Measurements from ENCODE around the gene CDK16. TPM values are rescaled to one million over a fixed set of nuclear protein-coding genes. Genes with fewer than 3 reads are reported as not detected.

The CDK16 gene
- total and polyA plus RNA-seq, 2 of the 13 experiments (the other 11 are each of a cell fraction or from before 2014, with no cell fraction given), result 64.5 to 225 TPM

DNA sequence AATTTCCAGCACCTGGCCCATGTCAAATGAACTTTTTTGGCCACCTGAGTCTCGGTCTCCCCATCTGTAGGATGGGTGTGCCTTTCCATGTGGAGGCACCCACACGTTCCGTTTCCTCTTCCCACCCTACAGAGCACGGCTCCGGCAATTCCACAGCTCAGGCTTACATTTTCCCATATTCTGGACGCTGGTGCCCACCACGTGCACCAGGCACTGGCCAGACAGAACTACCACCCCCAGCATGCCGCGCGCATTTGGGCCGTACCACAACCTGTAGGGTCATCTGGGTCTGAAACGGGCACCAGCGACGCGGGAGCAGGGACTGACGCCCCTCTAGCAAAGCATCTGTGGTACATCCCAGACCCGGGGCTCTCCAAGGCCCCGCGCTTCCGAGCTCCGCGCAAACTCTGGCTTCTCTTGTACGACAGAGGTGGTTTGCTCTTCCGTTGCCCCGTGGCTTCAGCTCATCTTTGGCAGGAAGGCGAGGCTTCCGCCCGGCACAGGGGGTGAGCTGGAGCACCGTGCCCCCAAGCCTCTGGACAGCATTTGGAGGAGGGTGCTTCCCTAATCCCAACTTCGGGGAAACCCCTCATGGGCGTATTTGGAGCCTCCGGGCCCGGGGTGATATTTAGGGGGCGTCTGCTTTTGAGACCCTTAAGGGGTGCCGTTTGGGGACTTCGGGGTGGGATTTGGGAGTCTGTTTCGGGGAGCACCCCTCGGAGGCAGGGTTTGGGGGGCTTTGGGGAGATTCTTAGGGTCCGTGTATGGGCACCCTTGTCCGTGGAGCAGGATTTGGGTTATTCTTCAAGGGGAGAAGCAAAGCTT is 27.8 kb upstream of the CDK16 start (continued):
- TF ChIP-seq, protein P1, sequence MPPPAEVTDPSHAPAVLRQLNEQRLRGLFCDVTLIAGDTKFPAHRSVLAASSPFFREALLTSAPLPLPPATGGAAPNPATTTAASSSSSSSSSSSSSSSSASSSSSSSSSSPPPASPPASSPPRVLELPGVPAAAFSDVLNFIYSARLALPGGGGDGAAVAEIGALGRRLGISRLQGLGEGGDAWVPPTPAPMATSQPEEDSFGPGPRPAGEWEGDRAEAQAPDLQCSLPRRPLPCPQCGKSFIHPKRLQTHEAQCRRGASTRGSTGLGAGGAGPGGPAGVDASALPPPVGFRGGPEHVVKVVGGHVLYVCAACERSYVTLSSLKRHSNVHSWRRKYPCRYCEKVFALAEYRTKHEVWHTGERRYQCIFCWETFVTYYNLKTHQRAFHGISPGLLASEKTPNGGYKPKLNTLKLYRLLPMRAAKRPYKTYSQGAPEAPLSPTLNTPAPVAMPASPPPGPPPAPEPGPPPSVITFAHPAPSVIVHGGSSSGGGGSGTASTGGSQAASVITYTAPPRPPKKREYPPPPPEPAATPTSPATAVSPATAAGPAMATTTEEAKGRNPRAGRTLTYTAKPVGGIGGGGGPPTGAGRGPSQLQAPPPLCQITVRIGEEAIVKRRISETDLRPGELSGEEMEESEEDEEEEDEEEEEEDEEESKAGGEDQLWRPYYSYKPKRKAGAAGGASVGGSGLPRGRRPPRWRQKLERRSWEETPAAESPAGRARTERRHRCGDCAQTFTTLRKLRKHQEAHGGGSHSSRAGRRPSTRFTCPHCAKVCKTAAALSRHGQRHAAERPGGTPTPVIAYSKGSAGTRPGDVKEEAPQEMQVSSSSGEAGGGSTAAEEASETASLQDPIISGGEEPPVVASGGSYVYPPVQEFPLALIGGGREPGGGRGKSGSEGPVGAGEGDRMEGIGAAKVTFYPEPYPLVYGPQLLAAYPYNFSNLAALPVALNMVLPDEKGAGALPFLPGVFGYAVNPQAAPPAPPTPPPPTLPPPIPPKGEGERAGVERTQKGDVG (CRISPR knock-in tag; IDR thresholded peaks at IDR 0.05; ENCODE audit: borderline replicate concordance), result no peak
- TF ChIP-seq FOXJ3 (CRISPR knock-in tag; IDR thresholded peaks at IDR 0.05; ENCODE audit: borderline replicate concordance), result no peak
- peak; percentile 29; the same call in 1 of the 2 replicates for TF ChIP-seq ATF7 (IDR thresholded peaks at IDR 0.05)
- no peak for TF ChIP-seq ATF7 (CRISPR knock-in tag; IDR thresholded peaks at IDR 0.05)
- peak; percentile 41; the same call in 1 of the 2 replicates for TF ChIP-seq MTA1 (CRISPR knock-in tag; IDR thresholded peaks at IDR 0.05; ENCODE audit: borderline replicate concordance)
- TF ChIP-seq, protein P2, sequence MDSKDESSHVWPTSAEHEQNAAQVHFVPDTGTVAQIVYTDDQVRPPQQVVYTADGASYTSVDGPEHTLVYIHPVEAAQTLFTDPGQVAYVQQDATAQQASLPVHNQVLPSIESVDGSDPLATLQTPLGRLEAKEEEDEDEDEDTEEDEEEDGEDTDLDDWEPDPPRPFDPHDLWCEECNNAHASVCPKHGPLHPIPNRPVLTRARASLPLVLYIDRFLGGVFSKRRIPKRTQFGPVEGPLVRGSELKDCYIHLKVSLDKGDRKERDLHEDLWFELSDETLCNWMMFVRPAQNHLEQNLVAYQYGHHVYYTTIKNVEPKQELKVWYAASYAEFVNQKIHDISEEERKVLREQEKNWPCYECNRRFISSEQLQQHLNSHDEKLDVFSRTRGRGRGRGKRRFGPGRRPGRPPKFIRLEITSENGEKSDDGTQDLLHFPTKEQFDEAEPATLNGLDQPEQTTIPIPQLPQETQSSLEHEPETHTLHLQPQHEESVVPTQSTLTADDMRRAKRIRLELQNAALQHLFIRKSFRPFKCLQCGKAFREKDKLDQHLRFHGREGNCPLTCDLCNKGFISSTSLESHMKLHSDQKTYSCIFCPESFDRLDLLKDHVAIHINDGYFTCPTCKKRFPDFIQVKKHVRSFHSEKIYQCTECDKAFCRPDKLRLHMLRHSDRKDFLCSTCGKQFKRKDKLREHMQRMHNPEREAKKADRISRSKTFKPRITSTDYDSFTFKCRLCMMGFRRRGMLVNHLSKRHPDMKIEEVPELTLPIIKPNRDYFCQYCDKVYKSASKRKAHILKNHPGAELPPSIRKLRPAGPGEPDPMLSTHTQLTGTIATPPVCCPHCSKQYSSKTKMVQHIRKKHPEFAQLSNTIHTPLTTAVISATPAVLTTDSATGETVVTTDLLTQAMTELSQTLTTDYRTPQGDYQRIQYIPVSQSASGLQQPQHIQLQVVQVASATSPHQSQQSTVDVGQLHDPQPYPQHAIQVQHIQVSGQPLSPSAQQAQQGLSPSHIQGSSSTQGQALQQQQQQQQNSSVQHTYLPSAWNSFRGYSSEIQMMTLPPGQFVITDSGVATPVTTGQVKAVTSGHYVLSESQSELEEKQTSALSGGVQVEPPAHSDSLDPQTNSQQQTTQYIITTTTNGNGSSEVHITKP (CRISPR knock-in tag; IDR thresholded peaks at IDR 0.05; ENCODE audit: low read depth), result peak; percentile 100
- no peak for TF ChIP-seq ZSCAN31 (CRISPR knock-in tag; IDR thresholded peaks at IDR 0.05; ENCODE audit: low read depth)
- TF ChIP-seq KAT8 (CRISPR knock-in tag; IDR thresholded peaks at IDR 0.05), result peak; percentile 71
- TF ChIP-seq, protein P3, sequence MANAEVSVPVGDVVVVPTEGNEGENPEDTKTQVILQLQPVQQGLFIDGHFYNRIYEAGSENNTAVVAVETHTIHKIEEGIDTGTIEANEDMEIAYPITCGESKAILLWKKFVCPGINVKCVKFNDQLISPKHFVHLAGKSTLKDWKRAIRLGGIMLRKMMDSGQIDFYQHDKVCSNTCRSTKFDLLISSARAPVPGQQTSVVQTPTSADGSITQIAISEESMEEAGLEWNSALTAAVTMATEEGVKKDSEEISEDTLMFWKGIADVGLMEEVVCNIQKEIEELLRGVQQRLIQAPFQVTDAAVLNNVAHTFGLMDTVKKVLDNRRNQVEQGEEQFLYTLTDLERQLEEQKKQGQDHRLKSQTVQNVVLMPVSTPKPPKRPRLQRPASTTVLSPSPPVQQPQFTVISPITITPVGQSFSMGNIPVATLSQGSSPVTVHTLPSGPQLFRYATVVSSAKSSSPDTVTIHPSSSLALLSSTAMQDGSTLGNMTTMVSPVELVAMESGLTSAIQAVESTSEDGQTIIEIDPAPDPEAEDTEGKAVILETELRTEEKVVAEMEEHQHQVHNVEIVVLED (CRISPR knock-in tag; IDR thresholded peaks at IDR 0.05; ENCODE audit: borderline replicate concordance), result peak; percentile 58; the same call in 1 of the 2 replicates
- no peak for TF ChIP-seq HIVEP1 (CRISPR knock-in tag; IDR thresholded peaks at IDR 0.05)
- TF ChIP-seq, protein P4, sequence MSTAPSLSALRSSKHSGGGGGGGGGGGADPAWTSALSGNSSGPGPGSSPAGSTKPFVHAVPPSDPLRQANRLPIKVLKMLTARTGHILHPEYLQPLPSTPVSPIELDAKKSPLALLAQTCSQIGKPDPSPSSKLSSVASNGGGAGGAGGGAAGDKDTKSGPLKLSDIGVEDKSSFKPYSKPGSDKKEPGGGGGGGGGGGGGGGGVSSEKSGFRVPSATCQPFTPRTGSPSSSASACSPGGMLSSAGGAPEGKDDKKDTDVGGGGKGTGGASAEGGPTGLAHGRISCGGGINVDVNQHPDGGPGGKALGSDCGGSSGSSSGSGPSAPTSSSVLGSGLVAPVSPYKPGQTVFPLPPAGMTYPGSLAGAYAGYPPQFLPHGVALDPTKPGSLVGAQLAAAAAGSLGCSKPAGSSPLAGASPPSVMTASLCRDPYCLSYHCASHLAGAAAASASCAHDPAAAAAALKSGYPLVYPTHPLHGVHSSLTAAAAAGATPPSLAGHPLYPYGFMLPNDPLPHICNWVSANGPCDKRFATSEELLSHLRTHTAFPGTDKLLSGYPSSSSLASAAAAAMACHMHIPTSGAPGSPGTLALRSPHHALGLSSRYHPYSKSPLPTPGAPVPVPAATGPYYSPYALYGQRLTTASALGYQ (CRISPR knock-in tag; IDR thresholded peaks at IDR 0.05), result no peak
- no peak for TF ChIP-seq ZNF563 (CRISPR knock-in tag; IDR thresholded peaks at IDR 0.05)
- no peak for TF ChIP-seq ZNF282 (IDR thresholded peaks at IDR 0.05; ENCODE audit: partially characterized antibody)
- TF ChIP-seq, protein P5, sequence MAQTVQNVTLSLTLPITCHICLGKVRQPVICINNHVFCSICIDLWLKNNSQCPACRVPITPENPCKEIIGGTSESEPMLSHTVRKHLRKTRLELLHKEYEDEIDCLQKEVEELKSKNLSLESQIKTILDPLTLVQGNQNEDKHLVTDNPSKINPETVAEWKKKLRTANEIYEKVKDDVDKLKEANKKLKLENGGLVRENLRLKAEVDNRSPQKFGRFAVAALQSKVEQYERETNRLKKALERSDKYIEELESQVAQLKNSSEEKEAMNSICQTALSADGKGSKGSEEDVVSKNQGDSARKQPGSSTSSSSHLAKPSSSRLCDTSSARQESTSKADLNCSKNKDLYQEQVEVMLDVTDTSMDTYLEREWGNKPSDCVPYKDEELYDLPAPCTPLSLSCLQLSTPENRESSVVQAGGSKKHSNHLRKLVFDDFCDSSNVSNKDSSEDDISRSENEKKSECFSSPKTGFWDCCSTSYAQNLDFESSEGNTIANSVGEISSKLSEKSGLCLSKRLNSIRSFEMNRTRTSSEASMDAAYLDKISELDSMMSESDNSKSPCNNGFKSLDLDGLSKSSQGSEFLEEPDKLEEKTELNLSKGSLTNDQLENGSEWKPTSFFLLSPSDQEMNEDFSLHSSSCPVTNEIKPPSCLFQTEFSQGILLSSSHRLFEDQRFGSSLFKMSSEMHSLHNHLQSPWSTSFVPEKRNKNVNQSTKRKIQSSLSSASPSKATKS (CRISPR knock-in tag; IDR thresholded peaks at IDR 0.05), result 0 out of 2 replicates have a peak, but pooled peaks have one; percentile 49
- no peak for TF ChIP-seq NFE2 (CRISPR knock-in tag; IDR thresholded peaks at IDR 0.05)

All from HepG2 (cell line).